DND-41 (cell line): Measurements from ENCODE around the gene C6orf132.

Source experiments
- ATAC-seq: fragments of 200-7000 bp; cut with Tn5 transposase; 3 replicates; pipeline ENCODE4 v1.9.1; 2021; ENCODE audit warnings: low read depth; ENCODE audit not compliant: insufficient read depth
- DNase-seq: peaks from one replicate; pipeline ENCODE4 v3.0.0-alpha.2; 2020
- H2AFZ ChIP-seq: 2 replicates; pipeline ENCODE4 v1.6.0; 2012; ENCODE audit warnings: low read depth, low read length
- H3K27ac ChIP-seq: 2 replicates; pipeline ENCODE4 v1.5.1; 2012; ENCODE audit warnings: low read length, inconsistent platforms
- H3K27me3 ChIP-seq: fragments of 200-600 bp; sonication (generic); 2 replicates; pipeline ENCODE4 v1.6.0; 2012; ENCODE audit warnings: low read length, mild to moderate bottlenecking, inconsistent platforms; ENCODE audit not compliant: insufficient read depth, poor library complexity
- H3K36me3 ChIP-seq: 2 replicates; pipeline ENCODE4 v1.5.1; 2012; ENCODE audit warnings: low read length, inconsistent platforms; ENCODE audit not compliant: insufficient read depth
- H3K4me1 ChIP-seq: 2 replicates; pipeline ENCODE4 v1.5.1; 2012; ENCODE audit warnings: mild to moderate bottlenecking, low read length; ENCODE audit not compliant: insufficient read depth
- H3K4me2 ChIP-seq: 2 replicates; pipeline ENCODE4 v1.6.0; 2012; ENCODE audit warnings: mild to moderate bottlenecking, moderate library complexity, low read length, inconsistent platforms; ENCODE audit not compliant: insufficient read depth
- H3K4me3 ChIP-seq, 2 experiments: fragments of 200-600 bp in 1 of 2; shearing (Covaris generic) in 1 of 2; 2 replicates each; pipeline ENCODE4 v1.5.1; 2012 to 2016; ENCODE audit warnings: inconsistent platforms in 2 of 2, low read length in 2 of 2, mild to moderate bottlenecking in 2 of 2, low read depth in 1 of 2, moderate library complexity in 1 of 2
- H3K79me2 ChIP-seq: 2 replicates; pipeline ENCODE4 v1.6.0; 2012; ENCODE audit warnings: low read length, inconsistent platforms; ENCODE audit not compliant: insufficient read depth
- H3K9ac ChIP-seq: 2 replicates; pipeline ENCODE4 v1.6.0; 2012; ENCODE audit warnings: low read depth, mild to moderate bottlenecking, inconsistent platforms, low read length, moderate library complexity
- H3K9me3 ChIP-seq: 2 replicates; pipeline ENCODE4 v1.5.1; 2012; ENCODE audit warnings: low read length, moderate library complexity, mild to moderate bottlenecking, inconsistent platforms; ENCODE audit not compliant: insufficient read depth, severe bottlenecking
- H4K20me1 ChIP-seq: 2 replicates; pipeline ENCODE4 v1.6.0; 2012; ENCODE audit warnings: low read length; ENCODE audit not compliant: insufficient read depth
- EZH2 ChIP-seq: IDR thresholded peaks from 3 replicates; pipeline ENCODE4 v1.6.1; 2012; ENCODE audit warnings: borderline replicate concordance, low read depth, mild to moderate bottlenecking, moderate library complexity, low read length, inconsistent platforms; ENCODE audit not compliant: severe bottlenecking
- TF ChIP-seq, protein P1 (sequence below): IDR thresholded peaks from 2 replicates; pipeline ENCODE4 v1.5.1; 2012; ENCODE audit warnings: borderline replicate concordance, low read length, moderate library complexity, mild to moderate bottlenecking; ENCODE audit not compliant: poor library complexity, severe bottlenecking; ENCODE audit errors: extremely low read depth

Gene C6orf132

DNA sequence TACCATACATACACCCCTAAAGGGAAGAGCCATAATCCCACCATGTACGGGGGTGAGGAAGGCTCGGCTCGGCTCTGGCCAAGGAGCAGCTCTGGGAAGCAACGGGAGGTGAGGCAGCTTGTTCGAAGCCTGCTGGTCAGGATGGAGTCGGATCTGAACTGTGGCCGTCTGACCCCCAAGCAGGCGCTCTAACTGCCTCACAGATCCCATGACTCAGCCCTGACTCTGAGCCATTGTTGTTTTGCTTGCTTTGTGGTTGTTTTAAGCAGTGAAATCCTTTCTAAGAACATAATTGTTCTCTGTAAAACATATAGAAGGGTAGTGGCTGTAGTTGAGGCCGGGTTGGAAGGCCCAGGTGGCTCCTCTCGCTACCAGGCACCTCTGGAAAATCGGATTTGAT is 10.9 kb downstream of the C6orf132 start:
- H3K4me2 ChIP-seq, result no peak overlapping the region
- H3K4me3 ChIP-seq, result no peak overlapping the region
- no peaks in the 10 kb centered on the region for H3K9me3 ChIP-seq
- H3K27me3 ChIP-seq, result no peaks in the 10 kb centered on the region
- no peaks in the 10 kb centered on the region for H3K36me3 ChIP-seq
- no peak overlapping the region for H3K27ac ChIP-seq
- no peak for DNase-seq
- H4K20me1 ChIP-seq, result no peaks in the 10 kb centered on the region
- no peak for TF ChIP-seq EZH2
- TF ChIP-seq, protein P1, sequence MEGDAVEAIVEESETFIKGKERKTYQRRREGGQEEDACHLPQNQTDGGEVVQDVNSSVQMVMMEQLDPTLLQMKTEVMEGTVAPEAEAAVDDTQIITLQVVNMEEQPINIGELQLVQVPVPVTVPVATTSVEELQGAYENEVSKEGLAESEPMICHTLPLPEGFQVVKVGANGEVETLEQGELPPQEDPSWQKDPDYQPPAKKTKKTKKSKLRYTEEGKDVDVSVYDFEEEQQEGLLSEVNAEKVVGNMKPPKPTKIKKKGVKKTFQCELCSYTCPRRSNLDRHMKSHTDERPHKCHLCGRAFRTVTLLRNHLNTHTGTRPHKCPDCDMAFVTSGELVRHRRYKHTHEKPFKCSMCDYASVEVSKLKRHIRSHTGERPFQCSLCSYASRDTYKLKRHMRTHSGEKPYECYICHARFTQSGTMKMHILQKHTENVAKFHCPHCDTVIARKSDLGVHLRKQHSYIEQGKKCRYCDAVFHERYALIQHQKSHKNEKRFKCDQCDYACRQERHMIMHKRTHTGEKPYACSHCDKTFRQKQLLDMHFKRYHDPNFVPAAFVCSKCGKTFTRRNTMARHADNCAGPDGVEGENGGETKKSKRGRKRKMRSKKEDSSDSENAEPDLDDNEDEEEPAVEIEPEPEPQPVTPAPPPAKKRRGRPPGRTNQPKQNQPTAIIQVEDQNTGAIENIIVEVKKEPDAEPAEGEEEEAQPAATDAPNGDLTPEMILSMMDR, result no peak
- no peaks in the 10 kb centered on the region for H3K4me1 ChIP-seq
- no peak overlapping the region for H3K9ac ChIP-seq
- no peaks in the 10 kb centered on the region for H3K79me2 ChIP-seq
- ATAC-seq, result no peak
- no peak overlapping the region for H2AFZ ChIP-seq

DNA sequence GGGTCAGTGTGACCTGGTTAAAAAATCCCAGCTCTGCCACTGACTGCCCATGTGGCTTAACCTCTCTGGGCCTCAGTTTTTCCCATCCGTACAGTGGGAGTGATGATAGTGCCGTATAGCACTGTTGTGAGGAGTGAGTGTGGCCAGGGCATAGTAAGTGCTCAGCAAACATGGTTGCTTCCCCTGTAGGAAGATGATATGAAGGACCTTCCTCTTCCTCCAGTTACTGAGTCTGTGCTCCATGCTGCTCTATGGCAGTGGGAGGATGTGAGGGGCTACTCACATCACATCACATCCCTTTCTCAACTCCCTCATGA is 13.1 kb downstream of the C6orf132 start:
- H3K4me2 ChIP-seq, result no peak overlapping the region
- no peaks in the 10 kb centered on the region for H3K9me3 ChIP-seq
- H3K4me1 ChIP-seq, result no peaks in the 10 kb centered on the region
- H3K27ac ChIP-seq, result no peak overlapping the region
- H3K27me3 ChIP-seq, result no peaks in the 10 kb centered on the region
- ATAC-seq (no peak), DNase-seq (no peak)
- no peak overlapping the region for H3K4me3 ChIP-seq
- H3K9ac ChIP-seq, result no peak overlapping the region
- H3K79me2 ChIP-seq, result no peaks in the 10 kb centered on the region
- no peaks in the 10 kb centered on the region for H3K36me3 ChIP-seq
- no peak overlapping the region for H2AFZ ChIP-seq
- no peaks in the 10 kb centered on the region for H4K20me1 ChIP-seq
- no peak for TF ChIP-seq EZH2
- TF ChIP-seq, protein P1, result no peak

DNA sequence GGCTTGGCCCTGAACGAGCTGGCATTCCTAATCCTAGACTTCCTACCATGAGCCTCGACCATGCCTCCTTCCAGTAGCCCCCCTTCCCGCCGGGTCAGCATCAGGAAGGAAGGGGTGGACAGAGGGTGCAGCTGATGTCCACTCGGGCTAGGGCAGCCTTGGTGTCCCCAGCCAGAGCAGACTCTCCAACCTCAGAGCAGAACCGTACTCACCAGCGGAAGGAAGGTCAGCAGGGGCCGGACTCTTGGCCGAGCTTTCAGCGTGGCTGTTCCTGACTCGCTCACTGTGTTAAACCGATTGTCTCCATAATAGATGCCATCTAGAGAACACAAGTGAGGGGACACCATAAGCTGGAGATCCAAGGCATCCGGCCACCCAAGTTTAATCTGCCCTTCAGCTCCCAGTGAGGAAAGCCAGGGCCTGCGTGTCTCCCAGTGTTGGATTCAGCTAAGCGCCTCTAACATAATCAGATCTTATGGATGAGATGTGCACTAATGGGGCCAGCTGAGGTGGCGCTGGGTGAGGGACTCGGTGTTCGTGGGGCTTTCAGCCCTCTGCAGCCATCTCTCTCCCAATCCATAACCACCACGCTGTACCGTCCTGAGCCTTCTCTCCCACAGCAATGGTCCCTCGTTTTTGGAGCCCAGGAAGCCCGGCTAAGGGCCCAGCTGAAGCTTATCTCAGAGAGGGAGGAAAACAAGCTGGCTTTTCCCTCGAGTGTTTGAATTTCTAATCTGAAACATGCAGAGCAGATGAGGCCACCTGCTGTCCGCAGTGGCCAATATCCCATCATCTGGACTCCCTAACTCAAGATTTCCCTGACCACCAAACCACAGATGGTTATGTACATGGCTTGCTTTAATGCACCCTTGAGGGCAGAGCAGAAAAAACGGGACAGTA is 13.7 kb downstream of the C6orf132 start:
- H3K36me3 ChIP-seq, result no peaks in the 10 kb centered on the region
- H3K4me1 ChIP-seq, result no peaks in the 10 kb centered on the region
- DNase-seq (no peak), ATAC-seq (no peak)
- H3K79me2 ChIP-seq, result no peaks in the 10 kb centered on the region
- no peaks in the 10 kb centered on the region for H4K20me1 ChIP-seq
- no peak for TF ChIP-seq EZH2
- TF ChIP-seq, protein P1, result no peak
- H2AFZ ChIP-seq, result no peak overlapping the region
- no peaks in the 10 kb centered on the region for H3K9me3 ChIP-seq
- H3K27me3 ChIP-seq, result no peaks in the 10 kb centered on the region
- no peak overlapping the region for H3K4me3 ChIP-seq
- H3K4me2 ChIP-seq, result no peak overlapping the region
- H3K9ac ChIP-seq, result no peak overlapping the region
- no peak overlapping the region for H3K27ac ChIP-seq

DNA sequence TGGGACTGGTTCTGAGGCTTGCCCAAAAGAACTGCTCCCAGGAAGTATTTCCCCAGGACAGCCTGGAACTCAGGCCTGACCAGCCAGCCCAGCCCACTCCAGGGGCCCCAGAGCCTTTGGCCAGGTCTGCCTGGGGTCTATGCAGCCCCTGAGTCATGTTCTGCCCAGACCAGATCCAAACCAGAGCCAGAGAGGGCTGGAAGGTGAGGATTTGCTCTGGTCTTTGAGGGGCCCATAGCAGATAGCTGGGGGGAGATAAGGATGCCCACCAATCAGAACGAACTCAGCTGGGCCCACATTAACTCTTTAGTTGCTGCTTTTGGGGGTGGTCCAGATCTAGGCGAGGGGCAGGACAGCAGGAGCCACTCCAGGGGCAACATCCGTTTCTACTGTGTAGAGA is 16.8 kb downstream of the C6orf132 start:
- Histone ChIP-seq H4K20me1 (no peaks in the 10 kb centered on the region), H3K27me3 (no peaks in the 10 kb centered on the region), H3K27ac (no peak overlapping the region), H3K4me3 (no peak overlapping the region), H3K9me3 (no peaks in the 10 kb centered on the region), H3K4me1 (no peaks in the 10 kb centered on the region), H3K36me3 (no peaks in the 10 kb centered on the region), H3K4me2 (no peak overlapping the region), H3K9ac (no peak overlapping the region), H3K79me2 (no peaks in the 10 kb centered on the region), H2AFZ (no peak overlapping the region)
- ATAC-seq (no peak), DNase-seq (no peak)
- TF ChIP-seq, protein P1, result no peak
- TF ChIP-seq EZH2, result no peak
